AG04450 (cell line): ENCODE measurements around the gene SIPA1L3. TPM values are rescaled to one million over a fixed set of nuclear protein-coding genes. Genes with fewer than 3 reads are reported as not detected.

Experiments used
- CTCF ChIA-PET: fragments of 300-600, 350-600 bp; formaldehyde crosslinking; extraction: SDS; loops from one replicate; lab custom pipeline; 2022; ENCODE audit warnings: antibody characterized with exemption, inconsistent platforms; lab: Charles Lee
- POLR2A ChIA-PET: fragments of 350-600 bp; formaldehyde crosslinking; extraction: SDS; loops from one replicate; lab custom pipeline; 2021; ENCODE audit warnings: antibody characterized with exemption, inconsistent platforms; lab: Yijun Ruan, JAX
- DNase-seq: peaks from one replicate; pipeline ENCODE4 v3.0.0-alpha.2; 2011; ENCODE audit warnings: low read depth, low spot score
- H3K27ac ChIP-seq: one replicate; pipeline ENCODE4 v1.5.1; 2012; ENCODE audit warnings: low read depth, low read length, control low read depth
- H3K27me3 ChIP-seq: one replicate; pipeline ENCODE4 v1.6.0; 2012; ENCODE audit warnings: low read length; ENCODE audit not compliant: control insufficient read depth, insufficient read depth
- H3K4me3 ChIP-seq: 2 replicates; pipeline ENCODE4 v1.5.1; 2011; ENCODE audit warnings: mild to moderate bottlenecking, low read depth, low read length, control low read depth
- H3K9me3 ChIP-seq: 2 replicates; pipeline ENCODE4 v1.5.1; 2012; ENCODE audit warnings: low read length; ENCODE audit not compliant: control insufficient read depth, insufficient read depth
- polyA plus RNA-seq: library from polyadenylated mRNA; depleted of rRNA; stranded (reverse); fragments of >200 nt; gene quantifications from 2 replicates; pipeline ENCODE4 v1.2.3, GENCODE V29; 2011
- TF ChIP-seq, protein P1 (sequence below): IDR thresholded peaks from 2 replicates; pipeline ENCODE4 v1.5.1; 2011; ENCODE audit warnings: low read depth, low read length, control low read depth, inconsistent platforms

SIPA1L3 gene
- polyA plus RNA-seq, 1 experiment = 4.9 TPM

DNA sequence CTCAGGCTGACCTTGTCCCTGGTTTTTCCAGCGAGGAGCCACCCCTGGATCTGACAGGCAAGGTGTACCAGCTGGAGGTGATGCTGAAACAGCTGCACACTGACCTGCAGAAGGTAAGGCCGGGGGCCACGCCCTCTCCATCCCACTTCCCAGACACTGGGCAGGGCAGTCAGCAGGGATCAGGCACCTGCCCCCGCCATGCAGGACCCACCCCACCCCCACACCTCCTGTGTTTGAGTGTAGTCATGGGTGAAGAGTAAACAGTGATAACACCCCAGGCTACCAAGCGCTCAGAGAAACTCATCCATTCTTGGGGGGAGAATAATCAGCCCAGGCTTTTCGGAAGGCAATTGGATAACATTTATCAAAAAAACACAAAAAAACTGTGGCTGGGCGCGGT, 297.1 kb downstream of the SIPA1L3 start:
- CTCF ChIA-PET = interaction anchor here (0.8 kb wide), 1 partner anchor 302 kb away, joined by 3 read pairs; no protein-coding TSS in a partner anchor
- DNase-seq = no peak
- TF ChIP-seq, protein P1, sequence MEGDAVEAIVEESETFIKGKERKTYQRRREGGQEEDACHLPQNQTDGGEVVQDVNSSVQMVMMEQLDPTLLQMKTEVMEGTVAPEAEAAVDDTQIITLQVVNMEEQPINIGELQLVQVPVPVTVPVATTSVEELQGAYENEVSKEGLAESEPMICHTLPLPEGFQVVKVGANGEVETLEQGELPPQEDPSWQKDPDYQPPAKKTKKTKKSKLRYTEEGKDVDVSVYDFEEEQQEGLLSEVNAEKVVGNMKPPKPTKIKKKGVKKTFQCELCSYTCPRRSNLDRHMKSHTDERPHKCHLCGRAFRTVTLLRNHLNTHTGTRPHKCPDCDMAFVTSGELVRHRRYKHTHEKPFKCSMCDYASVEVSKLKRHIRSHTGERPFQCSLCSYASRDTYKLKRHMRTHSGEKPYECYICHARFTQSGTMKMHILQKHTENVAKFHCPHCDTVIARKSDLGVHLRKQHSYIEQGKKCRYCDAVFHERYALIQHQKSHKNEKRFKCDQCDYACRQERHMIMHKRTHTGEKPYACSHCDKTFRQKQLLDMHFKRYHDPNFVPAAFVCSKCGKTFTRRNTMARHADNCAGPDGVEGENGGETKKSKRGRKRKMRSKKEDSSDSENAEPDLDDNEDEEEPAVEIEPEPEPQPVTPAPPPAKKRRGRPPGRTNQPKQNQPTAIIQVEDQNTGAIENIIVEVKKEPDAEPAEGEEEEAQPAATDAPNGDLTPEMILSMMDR = no peak

DNA sequence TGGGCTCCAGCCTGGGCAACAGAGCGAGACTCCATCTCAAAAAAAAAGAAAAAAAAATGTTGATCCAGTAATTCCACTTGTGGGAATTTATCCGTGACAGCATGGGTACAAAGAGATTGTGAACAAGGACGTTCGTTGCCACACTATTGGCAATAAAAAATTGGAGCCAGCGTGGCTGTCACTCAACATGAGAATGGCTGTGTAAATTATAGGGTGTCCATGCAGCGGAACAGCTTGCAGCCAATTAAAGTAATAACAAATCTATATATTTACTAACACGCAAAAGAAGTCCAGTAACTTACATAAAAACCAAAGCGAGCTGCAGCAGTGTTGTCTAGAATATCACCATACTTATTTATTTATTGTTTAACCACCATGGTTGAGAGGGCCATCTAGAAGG, 297.7 kb downstream of the SIPA1L3 start:
- no peak for DNase-seq
- no peaks in the 10 kb centered on the region for H3K9me3 ChIP-seq
- no peak overlapping the region for H3K4me3 ChIP-seq
- TF ChIP-seq, protein P1 = no peak
- ChIA-PET POLR2A (interaction anchor here (0.7 kb wide), 1 partner anchor 50 kb away, joined by 7 read pairs; no protein-coding TSS in a partner anchor), CTCF (interaction anchor here (0.6 kb wide), 2 partner anchors 21 to 63 kb away, joined by 3 to 4 read pairs; no protein-coding TSS in a partner anchor)
- H3K27me3 ChIP-seq = no peaks in the 10 kb centered on the region
- H3K27ac ChIP-seq = no peak overlapping the region

More for the DNA sequence above, 297.1 kb downstream of the SIPA1L3 start:
- H3K27me3 ChIP-seq = no peaks in the 10 kb centered on the region
- H3K4me3 ChIP-seq = no peak overlapping the region
- H3K27ac ChIP-seq = no peak overlapping the region
- POLR2A ChIA-PET = no interaction called here
- no peaks in the 10 kb centered on the region for H3K9me3 ChIP-seq

DNA sequence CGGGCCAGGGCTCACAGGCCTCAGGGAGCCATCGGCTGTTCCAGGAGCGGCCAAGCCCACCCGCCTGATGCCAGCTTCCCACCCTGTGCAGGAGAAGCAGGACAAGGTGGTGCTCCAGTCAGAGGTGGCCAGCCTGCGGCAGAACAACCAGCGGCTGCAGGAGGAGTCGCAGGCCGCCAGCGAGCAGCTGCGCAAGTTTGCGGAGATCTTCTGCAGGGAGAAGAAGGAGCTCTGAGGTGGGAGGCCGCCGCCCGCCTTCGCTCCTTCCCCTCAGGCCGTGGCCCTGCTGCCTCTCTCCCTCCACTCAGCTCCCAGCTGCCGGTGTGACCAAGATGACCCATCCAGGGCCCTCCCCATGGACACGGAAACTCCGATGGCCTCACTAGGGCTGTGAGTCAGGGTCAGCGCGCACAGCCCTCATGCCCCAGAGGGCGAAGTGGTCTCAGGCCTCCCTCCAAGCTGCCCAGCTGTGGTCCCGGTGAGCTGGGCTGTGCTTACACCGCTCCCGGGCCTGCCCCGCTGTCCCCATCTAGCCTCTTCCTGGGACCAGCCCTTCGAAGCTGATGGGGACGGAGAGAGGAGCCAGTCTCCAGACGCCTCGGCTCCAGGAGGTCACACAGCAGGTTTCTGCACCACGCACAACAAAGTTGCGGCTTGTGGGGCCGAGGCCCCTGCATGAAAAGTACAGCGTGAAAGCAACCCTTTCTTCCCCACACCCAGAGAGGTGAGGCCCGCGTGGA, 299.2 kb downstream of the SIPA1L3 start:
- Histone ChIP-seq H3K9me3 (no peaks in the 10 kb centered on the region), H3K27me3 (no peaks in the 10 kb centered on the region), H3K4me3 (no peak overlapping the region), H3K27ac (peak overlapping the region; percentile 21)
- DNase-seq = no peak
- CTCF ChIA-PET = no interaction called here
- POLR2A ChIA-PET = no interaction called here
- TF ChIP-seq, protein P1 = no peak

DNA sequence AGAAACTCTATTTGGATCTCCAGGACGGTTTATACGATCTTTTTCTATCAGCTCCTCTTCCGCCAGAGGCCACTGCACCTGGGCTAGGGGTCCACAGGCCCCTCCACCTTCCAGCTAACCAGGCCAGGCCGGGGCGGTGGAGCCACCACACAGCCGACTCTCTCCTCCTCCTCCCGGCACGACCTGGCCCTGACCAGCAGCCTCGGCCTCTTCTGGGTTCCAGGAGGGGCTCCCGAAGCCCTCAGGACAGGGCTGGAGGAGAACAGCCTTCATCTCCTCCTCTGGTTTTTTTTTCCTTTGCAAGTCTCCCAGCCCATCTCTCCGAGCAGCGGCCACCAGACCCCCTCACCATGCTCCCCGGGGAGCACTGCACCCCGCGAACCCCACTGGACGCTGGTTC, 299.9 kb downstream of the SIPA1L3 start:
- CTCF ChIA-PET = no interaction called here
- POLR2A ChIA-PET = no interaction called here
- Histone ChIP-seq H3K9me3 (no peaks in the 10 kb centered on the region), H3K4me3 (no peak overlapping the region), H3K27me3 (no peaks in the 10 kb centered on the region), H3K27ac (no peak overlapping the region)
- TF ChIP-seq, protein P1 = no peak
- no peak for DNase-seq

DNA sequence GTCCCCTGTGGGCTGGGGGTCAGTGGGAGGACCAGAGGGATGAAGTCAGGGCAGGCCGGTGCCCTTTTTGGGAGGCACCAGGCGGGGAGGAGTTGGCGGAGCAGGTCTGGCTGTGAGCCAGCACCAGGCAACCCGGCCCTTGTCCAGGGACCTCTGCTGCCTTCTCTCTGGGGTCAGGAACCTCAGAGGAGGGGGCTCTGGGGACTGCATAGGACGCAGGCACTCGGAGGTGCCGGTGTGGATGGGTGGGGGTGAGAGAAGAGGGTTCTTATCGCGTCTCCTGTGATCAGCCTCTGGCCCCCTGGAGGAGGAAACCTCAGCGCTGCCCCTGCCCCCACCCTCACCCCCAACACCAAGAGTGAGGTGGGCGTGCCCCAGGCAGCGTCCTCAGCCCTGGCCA, 300.5 kb downstream of the SIPA1L3 start:
- ChIA-PET POLR2A (no interaction called here), CTCF (no interaction called here)
- no peaks in the 10 kb centered on the region for H3K27me3 ChIP-seq
- H3K4me3 ChIP-seq = no peak overlapping the region
- H3K27ac ChIP-seq = no peak overlapping the region
- H3K9me3 ChIP-seq = no peaks in the 10 kb centered on the region
- TF ChIP-seq, protein P1 = no peak
- no peak for DNase-seq
